ENCODE data around the gene RPS21. TPM values are rescaled to one million over a fixed set of nuclear protein-coding genes. Genes with fewer than 3 reads are reported as not detected.

Gene RPS21
- total and polyA plus RNA-seq, 10 of the 15 experiments (the other 5 are each of a cell fraction or from before 2014, with no cell fraction given): 1,474 to 4,987 (median 2,439) TPM

DNA sequence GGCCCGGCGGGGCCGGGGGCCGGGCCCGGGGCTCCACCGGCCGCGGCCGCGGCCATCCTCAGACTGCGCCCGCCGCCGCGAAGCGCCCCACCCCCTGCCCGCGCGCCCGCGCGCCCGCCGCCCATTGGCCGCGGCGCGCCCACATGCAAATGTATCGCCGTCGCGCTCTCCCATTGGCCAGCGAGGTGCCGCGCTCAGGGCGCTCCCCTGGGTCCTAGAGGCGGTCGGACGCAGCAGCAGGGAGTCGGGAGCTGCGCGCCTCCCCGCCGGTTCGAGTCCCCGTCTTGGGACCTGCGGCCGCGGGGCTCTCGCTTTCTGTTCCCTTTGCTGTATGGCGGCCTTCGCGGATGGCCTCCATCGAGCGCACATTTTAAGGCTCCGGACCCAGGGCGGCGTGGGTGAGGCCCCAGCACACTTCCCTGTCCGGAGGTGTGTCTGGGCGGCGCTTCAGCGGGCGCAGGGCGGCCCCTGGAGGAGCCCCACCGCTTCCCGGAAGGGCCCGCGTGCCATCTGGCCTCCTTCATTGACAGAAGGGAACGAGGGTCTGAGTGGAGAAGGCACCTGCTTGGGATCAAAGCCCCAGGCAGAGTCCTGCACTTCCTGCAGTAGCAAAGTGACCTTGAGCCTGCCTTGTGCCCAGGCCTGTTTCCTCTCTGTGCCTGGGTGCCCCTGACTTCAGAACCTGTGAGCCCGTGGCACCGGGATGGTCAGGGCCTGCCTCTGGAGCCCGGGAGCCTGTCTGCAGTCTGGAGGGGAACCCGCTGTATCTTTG is 20.5 kb downstream of the RPS21 start, which contains the start of gene CABLES2 (continued):
- TF ChIP-seq, protein P1, sequence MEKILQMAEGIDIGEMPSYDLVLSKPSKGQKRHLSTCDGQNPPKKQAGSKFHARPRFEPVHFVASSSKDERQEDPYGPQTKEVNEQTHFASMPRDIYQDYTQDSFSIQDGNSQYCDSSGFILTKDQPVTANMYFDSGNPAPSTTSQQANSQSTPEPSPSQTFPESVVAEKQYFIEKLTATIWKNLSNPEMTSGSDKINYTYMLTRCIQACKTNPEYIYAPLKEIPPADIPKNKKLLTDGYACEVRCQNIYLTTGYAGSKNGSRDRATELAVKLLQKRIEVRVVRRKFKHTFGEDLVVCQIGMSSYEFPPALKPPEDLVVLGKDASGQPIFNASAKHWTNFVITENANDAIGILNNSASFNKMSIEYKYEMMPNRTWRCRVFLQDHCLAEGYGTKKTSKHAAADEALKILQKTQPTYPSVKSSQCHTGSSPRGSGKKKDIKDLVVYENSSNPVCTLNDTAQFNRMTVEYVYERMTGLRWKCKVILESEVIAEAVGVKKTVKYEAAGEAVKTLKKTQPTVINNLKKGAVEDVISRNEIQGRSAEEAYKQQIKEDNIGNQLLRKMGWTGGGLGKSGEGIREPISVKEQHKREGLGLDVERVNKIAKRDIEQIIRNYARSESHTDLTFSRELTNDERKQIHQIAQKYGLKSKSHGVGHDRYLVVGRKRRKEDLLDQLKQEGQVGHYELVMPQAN (conservative IDR thresholded peaks at IDR 0.05): peak; percentile 78
- TF ChIP-seq IKZF2 (IDR thresholded peaks at IDR 0.05) (peak in 1 of 2 experiments; percentile 28; a peak in 1 of 4 replicates), STAT1 (conservative IDR thresholded peaks at IDR 0.05) (peak; percentile 85; the same call in 1 of the 2 replicates), RUNX3 (IDR thresholded peaks at IDR 0.05; ENCODE audit: low read length) (peak; percentile 36; the same call in 1 of the 2 replicates), BCL3 (IDR thresholded peaks at IDR 0.05; ENCODE audit: borderline replicate concordance, insufficient read depth, low read depth, low read length, poor library complexity, severe bottlenecking) (peak; percentile 13), STAT3 (IDR thresholded peaks at IDR 0.05; ENCODE audit: low read depth, low read length) (no peak), ZNF24 (IDR thresholded peaks at IDR 0.05) (peak; percentile 60), IKZF1 (conservative IDR thresholded peaks at IDR 0.05) (peak; percentile 89), JUND (IDR thresholded peaks at IDR 0.05; ENCODE audit: low read depth, low read length) (0 out of 2 replicates have a peak, but pooled peaks have one; percentile 37), RCOR1 (conservative IDR thresholded peaks at IDR 0.05; ENCODE audit: low read depth, low read length) (0 out of 2 replicates have a peak, but pooled peaks have one; percentile 61), POU2F2 (IDR thresholded peaks at IDR 0.05; ENCODE audit: borderline replicate concordance, low read depth, low read length) (peak; percentile 97), KLF5 (IDR thresholded peaks at IDR 0.05; ENCODE audit: partially characterized antibody) (peak; percentile 80), TARDBP (IDR thresholded peaks at IDR 0.05; ENCODE audit: borderline replicate concordance) (0 out of 2 replicates have a peak, but pooled peaks have one; percentile 79), LARP7 (IDR thresholded peaks at IDR 0.05) (peak; percentile 94)
- TF ChIP-seq, protein P2, sequence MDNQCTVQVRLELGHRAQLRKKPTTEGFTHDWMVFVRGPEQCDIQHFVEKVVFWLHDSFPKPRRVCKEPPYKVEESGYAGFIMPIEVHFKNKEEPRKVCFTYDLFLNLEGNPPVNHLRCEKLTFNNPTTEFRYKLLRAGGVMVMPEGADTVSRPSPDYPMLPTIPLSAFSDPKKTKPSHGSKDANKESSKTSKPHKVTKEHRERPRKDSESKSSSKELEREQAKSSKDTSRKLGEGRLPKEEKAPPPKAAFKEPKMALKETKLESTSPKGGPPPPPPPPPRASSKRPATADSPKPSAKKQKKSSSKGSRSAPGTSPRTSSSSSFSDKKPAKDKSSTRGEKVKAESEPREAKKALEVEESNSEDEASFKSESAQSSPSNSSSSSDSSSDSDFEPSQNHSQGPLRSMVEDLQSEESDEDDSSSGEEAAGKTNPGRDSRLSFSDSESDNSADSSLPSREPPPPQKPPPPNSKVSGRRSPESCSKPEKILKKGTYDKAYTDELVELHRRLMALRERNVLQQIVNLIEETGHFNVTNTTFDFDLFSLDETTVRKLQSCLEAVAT (IDR thresholded peaks at IDR 0.05): peak; percentile 81
- TF ChIP-seq, protein P3, sequence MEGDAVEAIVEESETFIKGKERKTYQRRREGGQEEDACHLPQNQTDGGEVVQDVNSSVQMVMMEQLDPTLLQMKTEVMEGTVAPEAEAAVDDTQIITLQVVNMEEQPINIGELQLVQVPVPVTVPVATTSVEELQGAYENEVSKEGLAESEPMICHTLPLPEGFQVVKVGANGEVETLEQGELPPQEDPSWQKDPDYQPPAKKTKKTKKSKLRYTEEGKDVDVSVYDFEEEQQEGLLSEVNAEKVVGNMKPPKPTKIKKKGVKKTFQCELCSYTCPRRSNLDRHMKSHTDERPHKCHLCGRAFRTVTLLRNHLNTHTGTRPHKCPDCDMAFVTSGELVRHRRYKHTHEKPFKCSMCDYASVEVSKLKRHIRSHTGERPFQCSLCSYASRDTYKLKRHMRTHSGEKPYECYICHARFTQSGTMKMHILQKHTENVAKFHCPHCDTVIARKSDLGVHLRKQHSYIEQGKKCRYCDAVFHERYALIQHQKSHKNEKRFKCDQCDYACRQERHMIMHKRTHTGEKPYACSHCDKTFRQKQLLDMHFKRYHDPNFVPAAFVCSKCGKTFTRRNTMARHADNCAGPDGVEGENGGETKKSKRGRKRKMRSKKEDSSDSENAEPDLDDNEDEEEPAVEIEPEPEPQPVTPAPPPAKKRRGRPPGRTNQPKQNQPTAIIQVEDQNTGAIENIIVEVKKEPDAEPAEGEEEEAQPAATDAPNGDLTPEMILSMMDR (IDR thresholded peaks at IDR 0.05 in 2 of 3, conservative IDR thresholded peaks at IDR 0.05 in 1 of 3; ENCODE audit: control insufficient read depth in 2 of 3, extremely low read depth in 1 of 3, insufficient read depth in 1 of 3, low read depth in 3 of 3, low read length in 3 of 3): peak in 1 of 3 experiments; percentile 10; a peak in 1 of 6 replicates
- TF ChIP-seq, protein P4, sequence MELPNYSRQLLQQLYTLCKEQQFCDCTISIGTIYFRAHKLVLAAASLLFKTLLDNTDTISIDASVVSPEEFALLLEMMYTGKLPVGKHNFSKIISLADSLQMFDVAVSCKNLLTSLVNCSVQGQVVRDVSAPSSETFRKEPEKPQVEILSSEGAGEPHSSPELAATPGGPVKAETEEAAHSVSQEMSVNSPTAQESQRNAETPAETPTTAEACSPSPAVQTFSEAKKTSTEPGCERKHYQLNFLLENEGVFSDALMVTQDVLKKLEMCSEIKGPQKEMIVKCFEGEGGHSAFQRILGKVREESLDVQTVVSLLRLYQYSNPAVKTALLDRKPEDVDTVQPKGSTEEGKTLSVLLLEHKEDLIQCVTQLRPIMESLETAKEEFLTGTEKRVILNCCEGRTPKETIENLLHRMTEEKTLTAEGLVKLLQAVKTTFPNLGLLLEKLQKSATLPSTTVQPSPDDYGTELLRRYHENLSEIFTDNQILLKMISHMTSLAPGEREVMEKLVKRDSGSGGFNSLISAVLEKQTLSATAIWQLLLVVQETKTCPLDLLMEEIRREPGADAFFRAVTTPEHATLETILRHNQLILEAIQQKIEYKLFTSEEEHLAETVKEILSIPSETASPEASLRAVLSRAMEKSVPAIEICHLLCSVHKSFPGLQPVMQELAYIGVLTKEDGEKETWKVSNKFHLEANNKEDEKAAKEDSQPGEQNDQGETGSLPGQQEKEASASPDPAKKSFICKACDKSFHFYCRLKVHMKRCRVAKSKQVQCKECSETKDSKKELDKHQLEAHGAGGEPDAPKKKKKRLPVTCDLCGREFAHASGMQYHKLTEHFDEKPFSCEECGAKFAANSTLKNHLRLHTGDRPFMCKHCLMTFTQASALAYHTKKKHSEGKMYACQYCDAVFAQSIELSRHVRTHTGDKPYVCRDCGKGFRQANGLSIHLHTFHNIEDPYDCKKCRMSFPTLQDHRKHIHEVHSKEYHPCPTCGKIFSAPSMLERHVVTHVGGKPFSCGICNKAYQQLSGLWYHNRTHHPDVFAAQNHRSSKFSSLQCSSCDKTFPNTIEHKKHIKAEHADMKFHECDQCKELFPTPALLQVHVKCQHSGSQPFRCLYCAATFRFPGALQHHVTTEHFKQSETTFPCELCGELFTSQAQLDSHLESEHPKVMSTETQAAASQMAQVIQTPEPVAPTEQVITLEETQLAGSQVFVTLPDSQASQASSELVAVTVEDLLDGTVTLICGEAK (IDR thresholded peaks at IDR 0.05; ENCODE audit: borderline replicate concordance): 0 out of 2 replicates have a peak, but pooled peaks have one; percentile 21
